HEK293T (cell line): Measurements from ENCODE around the gene VPS37B.

ENCODE experiments used
- ARNT ChIP-seq: fragments of 450-650 bp; IDR thresholded peaks from 2 replicates; pipeline ENCODE4 v1.6.1; 2017; ENCODE audit warnings: mild to moderate bottlenecking
- BHLHE40 ChIP-seq: fragments of 450-650 bp; IDR thresholded peaks from 2 replicates; pipeline ENCODE4 v1.6.1; 2016; ENCODE audit warnings: mild to moderate bottlenecking, moderate library complexity, borderline replicate concordance
- ELF4 ChIP-seq: fragments of 450-650 bp; IDR thresholded peaks from 2 replicates; pipeline ENCODE4 v1.6.1; 2017; ENCODE audit warnings: antibody characterized with exemption
- FOXA1 ChIP-seq: fragments of 450-650 bp; IDR thresholded peaks from 2 replicates; pipeline ENCODE4 v1.6.1; 2016; ENCODE audit warnings: mild to moderate bottlenecking
- FOXK2 ChIP-seq: fragments of 450-650 bp; IDR thresholded peaks from 2 replicates; pipeline ENCODE4 v1.6.1; 2016; ENCODE audit warnings: mild to moderate bottlenecking
- FOXM1 ChIP-seq: fragments of 450-650 bp; IDR thresholded peaks from 2 replicates; pipeline ENCODE4 v1.6.1; 2017; ENCODE audit warnings: mild to moderate bottlenecking, borderline replicate concordance
- HDGF ChIP-seq: fragments of 450-650 bp; IDR thresholded peaks from 2 replicates; pipeline ENCODE4 v1.6.1; 2017; ENCODE audit warnings: antibody characterized with exemption, borderline replicate concordance
- L3MBTL2 ChIP-seq: fragments of 450-650 bp; conservative IDR thresholded peaks from 2 replicates; pipeline ENCODE4 v1.6.1; 2016; ENCODE audit warnings: mild to moderate bottlenecking
- NFRKB ChIP-seq: fragments of 450-650 bp; IDR thresholded peaks from 2 replicates; pipeline ENCODE4 v1.6.1; 2016; ENCODE audit warnings: mild to moderate bottlenecking, moderate library complexity
- SP1 ChIP-seq: fragments of 450-650 bp; IDR thresholded peaks from 2 replicates; pipeline ENCODE4 v1.6.1; 2017
- SUZ12 ChIP-seq: fragments of 450-650 bp; IDR thresholded peaks from 2 replicates; pipeline ENCODE4 v1.6.1; 2016; ENCODE audit warnings: mild to moderate bottlenecking
- TARDBP ChIP-seq: fragments of 450-650 bp; IDR thresholded peaks from 2 replicates; pipeline ENCODE4 v1.6.1; 2016
- ZNF384 ChIP-seq: fragments of 450-650 bp; IDR thresholded peaks from 2 replicates; pipeline ENCODE4 v1.6.1; 2016

DNA sequence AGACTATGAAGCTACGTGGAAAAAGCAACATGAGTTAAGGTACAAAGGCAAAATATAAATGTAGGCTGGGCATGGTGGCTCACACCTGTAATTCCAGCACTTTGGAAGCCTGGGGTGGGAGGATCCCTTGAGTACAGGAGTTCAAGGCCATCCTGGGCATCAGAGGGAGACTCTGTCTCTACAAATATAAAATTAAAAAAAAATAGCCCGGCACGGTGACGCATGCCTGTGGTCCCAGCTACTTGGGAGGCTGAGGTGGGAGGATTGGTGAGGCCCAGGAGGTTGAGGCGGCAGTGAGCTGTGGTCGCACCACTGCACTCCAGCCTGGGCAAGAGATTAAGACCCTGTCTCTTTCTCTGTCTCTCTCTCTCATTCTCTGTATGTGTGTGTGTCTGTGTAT lies 4.0 kb upstream of the VPS37B start:
- TF ChIP-seq SUZ12 (no peak), L3MBTL2 (no peak), NFRKB (no peak), ELF4 (no peak), BHLHE40 (no peak), FOXM1 (no peak), TARDBP (no peak), HDGF (no peak), FOXK2 (no peak), SP1 (no peak), ZNF384 (no peak), ARNT (no peak), FOXA1 (no peak)
